NB4 (cell line): Measurements from ENCODE around the gene YPEL1.

Experiments
- CTCF ChIP-seq: IDR thresholded peaks from one replicate; pipeline ENCODE4 v1.5.1; 2012; ENCODE audit warnings: low read depth, low read length
- MAX ChIP-seq: IDR thresholded peaks from 2 replicates; pipeline ENCODE4 v1.6.1; 2011; ENCODE audit warnings: low read depth, low read length
- POLR2A ChIP-seq: IDR thresholded peaks from 2 replicates; pipeline ENCODE4 v1.6.1; 2011; ENCODE audit warnings: mild to moderate bottlenecking; ENCODE audit not compliant: insufficient read length; ENCODE audit errors: extremely low read depth

- TF ChIP-seq POLR2A (no peak), CTCF (no peak), MAX (no peak)
Measured at GRCh38 chr22:21764038-21764804, 28.6 kb upstream of the YPEL1 start.
